K562 (cell line): ENCODE data around the gene ATAD2B. TPM values are rescaled to one million over a fixed set of nuclear protein-coding genes. Genes with fewer than 3 reads are reported as not detected.

Source experiments
- AFF4 ChIP-seq: sonication (generic); formaldehyde crosslinking; IDR thresholded peaks from 2 replicates; pipeline ENCODE4 v1.8.0; 2023; ENCODE audit warnings: mild to moderate bottlenecking, missing genetic modification reagents
- ATF1 ChIP-seq, 2 experiments: fragments of 450-650 bp in 1 of 2; IDR thresholded peaks; 2 replicates each; pipeline ENCODE4 v1.6.1; 2016; ENCODE audit warnings: missing compliant biosample characterization in 1 of 2, missing genetic modification characterization in 1 of 2
- E2F8 ChIP-seq: fragments of 450-650 bp; IDR thresholded peaks from 2 replicates; pipeline ENCODE4 v1.7.1; 2018; ENCODE audit warnings: mild to moderate bottlenecking, low read depth; ENCODE audit not compliant: partially characterized antibody
- HBP1 ChIP-seq: fragments of 450-650 bp; formaldehyde crosslinking; IDR thresholded peaks from 2 replicates; pipeline ENCODE4 v1.4.0; 2022; ENCODE audit warnings: missing genetic modification characterization
- HMGXB4 ChIP-seq: sonication (generic); formaldehyde crosslinking; IDR thresholded peaks from 2 replicates; pipeline ENCODE4 v1.8.1; 2023; ENCODE audit warnings: mild to moderate bottlenecking, missing genetic modification reagents
- MLLT1 ChIP-seq, 2 experiments: fragments of 450-650 bp; IDR thresholded peaks; 2 replicates each; pipeline ENCODE4 v1.6.1; 2016
- PHF8 ChIP-seq: fragments of 200-600 bp; sonication (generic); IDR thresholded peaks from 2 replicates; pipeline ENCODE4 v1.6.1; 2012; ENCODE audit warnings: mixed run types, mild to moderate bottlenecking, inconsistent platforms, low read length, moderate library complexity, borderline replicate concordance
- PKNOX1 ChIP-seq: fragments of 450-650 bp; IDR thresholded peaks from 2 replicates; pipeline ENCODE4 v1.6.1; 2016
- ZBTB7A ChIP-seq: IDR thresholded peaks from 2 replicates; pipeline ENCODE4 v1.6.1; 2011; ENCODE audit warnings: low read depth, mild to moderate bottlenecking, low read length, moderate library complexity, borderline replicate concordance; ENCODE audit not compliant: control insufficient read depth
- polyA plus RNA-seq, 8 experiments: library from polyadenylated mRNA; depleted of rRNA in 4 of 8; stranded (reverse) in 5 of 8; unstranded in 3 of 8; fragments of >200 nt; fragmentation: Nextera tagmentation in 2 of 8; fragmentation: Illumina TruSeq in 1 of 8; extraction: Ambion mirVana in 2 of 8; extraction: Trizol in 1 of 8; gene quantifications; 2 replicates each; pipeline versions ENCODE4 v1.2.1 to v1.2.3, GENCODE V29; 2011 to 2014; ENCODE audit warnings: inconsistent platforms in 1 of 8, missing spikeins in 1 of 8
- total RNA-seq, 7 experiments: library from RNA; depleted of rRNA in 6 of 7; stranded (reverse); fragments of >200 nt in 6 of 7; fragmentation: Illumina TruSeq in 2 of 7; extraction: Trizol in 2 of 7; gene quantifications; 2 replicates each; pipeline versions ENCODE4 v1.2.1 to v1.2.3, GENCODE V29; 2011 to 2021; ENCODE audit warnings: low replicate concordance in 1 of 7

The ATAD2B gene
- total and polyA plus RNA-seq, 9 of the 15 experiments (the other 6 are each of a cell fraction or from before 2014, with no cell fraction given) = 3.2 to 21.6 (median 11.4) TPM

GRCh38 chr2:23940718-23941620, 14.0 kb upstream of the ATAD2B start (continued):
- TF ChIP-seq ZBTB7A (peak; percentile 92), HBP1 (0 out of 2 replicates have a peak, but pooled peaks have one; percentile 19), E2F8 (no peak), MLLT1 (IDR thresholded peaks at IDR 0.05) (peak in 1 of 2 experiments; percentile 55; a peak in 1 of 4 replicates), PHF8 (peak; percentile 2; the same call in 1 of the 2 replicates), AFF4 (CRISPR knock-in tag) (peak; percentile 82; the same call in 1 of the 2 replicates), HMGXB4 (peak; percentile 78; the same call in 1 of the 2 replicates), ATF1 (CRISPR knock-in tag; IDR thresholded peaks at IDR 0.05) (no peak), ATF1 (tag; IDR thresholded peaks at IDR 0.05) (peak; percentile 42; the same call in 1 of the 2 replicates), PKNOX1 (peak; percentile 77)
